K562 (cell line): ENCODE data around the gene ZBTB48. TPM values are rescaled to one million over a fixed set of nuclear protein-coding genes. Genes with fewer than 3 reads are reported as not detected.

Experiments used
- BCOR ChIP-seq: fragments of 450-650 bp; IDR thresholded peaks from 2 replicates; pipeline ENCODE4 v1.6.1; 2016
- CBX1 ChIP-seq: sonication (generic); IDR thresholded peaks from 2 replicates; pipeline ENCODE4 v1.6.1; 2016; ENCODE audit warnings: antibody characterized with exemption, low read depth, mild to moderate bottlenecking
- CBX3 ChIP-seq, 2 experiments: IDR thresholded peaks; 1 replicate in 1 of 2; 2 replicates in 1 of 2; pipeline ENCODE4 v1.6.1; 2012; ENCODE audit warnings: inconsistent platforms in 2 of 2, low read length in 2 of 2, borderline replicate concordance in 1 of 2, control low read depth in 1 of 2
- DIDO1 ChIP-seq: fragments of 450-650 bp; IDR thresholded peaks from 2 replicates; pipeline ENCODE4 v1.6.1; 2016; ENCODE audit warnings: low read depth, missing biosample characterization, missing genetic modification characterization
- EP400 ChIP-seq: fragments of 450-650 bp; IDR thresholded peaks from 2 replicates; pipeline ENCODE4 v1.6.1; 2017; ENCODE audit warnings: antibody characterized with exemption, mild to moderate bottlenecking, moderate library complexity
- KLF13 ChIP-seq: fragments of 450-650 bp; IDR thresholded peaks from 2 replicates; pipeline ENCODE4 v1.6.1; 2016; ENCODE audit warnings: missing genetic modification characterization, low read depth, mild to moderate bottlenecking, missing compliant biosample characterization, moderate library complexity, borderline replicate concordance
- MTA3 ChIP-seq: fragments of 450-650 bp; formaldehyde crosslinking; IDR thresholded peaks from 2 replicates; pipeline ENCODE4 v1.6.1; 2017; ENCODE audit warnings: mild to moderate bottlenecking, borderline replicate concordance
- MXD1 ChIP-seq: fragments of 250-450 bp; sonication (Bioruptor Pico); IDR thresholded peaks from 2 replicates; pipeline ENCODE4 v1.8.0; 2021; ENCODE audit warnings: borderline replicate concordance, mild to moderate bottlenecking, moderate library complexity; ENCODE audit not compliant: poor library complexity, severe bottlenecking
- NFIX ChIP-seq: fragments of 250-450 bp; sonication (Bioruptor Pico); IDR thresholded peaks from 2 replicates; pipeline ENCODE4 v1.4.0; 2020; ENCODE audit warnings: low read depth, mild to moderate bottlenecking, moderate library complexity
- POLR2H ChIP-seq: IDR thresholded peaks from 2 replicates; pipeline ENCODE4 v1.6.1; 2016; ENCODE audit warnings: missing genetic modification characterization, low read depth, mild to moderate bottlenecking, control low read depth, missing compliant biosample characterization, moderate library complexity
- RAD21 ChIP-seq, 2 experiments: fragments of 250-450 bp in 1 of 2; fragments of 450-650 bp in 1 of 2; sonication (Bioruptor Pico) in 1 of 2; formaldehyde crosslinking in 1 of 2; IDR thresholded peaks in 1 of 2; conservative IDR thresholded peaks in 1 of 2; 2 replicates each; pipeline versions ENCODE4 v1.4.0 to v1.8.0; 2020 to 2022; ENCODE audit warnings: mild to moderate bottlenecking in 2 of 2, moderate library complexity in 1 of 2
- SMARCB1 ChIP-seq: IDR thresholded peaks from 2 replicates; pipeline ENCODE4 v1.6.1; 2011; ENCODE audit warnings: improper control_type of control experiment, low read depth; ENCODE audit not compliant: insufficient read length
- ZC3H11A ChIP-seq: IDR thresholded peaks from 2 replicates; pipeline ENCODE4 v1.6.1; 2012; ENCODE audit warnings: low read depth, low read length, improper control_type of control experiment
- ZHX1 ChIP-seq: fragments of 150-350 bp; conservative IDR thresholded peaks from 2 replicates; pipeline ENCODE4 v1.6.1; 2014; ENCODE audit warnings: low read length
- ZMIZ1 ChIP-seq, 2 experiments: fragments of 150-350 bp in 1 of 2; IDR thresholded peaks; 2 replicates each; pipeline ENCODE4 v1.6.1; 2012 to 2016; ENCODE audit warnings: low read depth in 2 of 2, low read length in 2 of 2, mild to moderate bottlenecking in 1 of 2, moderate library complexity in 1 of 2
- ZNF239 ChIP-seq: fragments of 250-450 bp; sonication (Bioruptor Pico); IDR thresholded peaks from 2 replicates; pipeline ENCODE4 v1.4.0; 2020; ENCODE audit warnings: mild to moderate bottlenecking
- ZNF3 ChIP-seq: fragments of 250-450 bp; sonication (Bioruptor Pico); IDR thresholded peaks from 2 replicates; pipeline ENCODE4 v1.5.0; 2021; ENCODE audit warnings: mild to moderate bottlenecking, moderate library complexity
- ZNF512 ChIP-seq: IDR thresholded peaks from 2 replicates; pipeline ENCODE4 v1.6.1; 2016; ENCODE audit warnings: missing genetic modification characterization, missing compliant biosample characterization
- polyA plus RNA-seq, 8 experiments: library from polyadenylated mRNA; depleted of rRNA in 4 of 8; stranded (reverse) in 5 of 8; unstranded in 3 of 8; fragments of >200 nt; fragmentation: Nextera tagmentation in 2 of 8; fragmentation: Illumina TruSeq in 1 of 8; extraction: Ambion mirVana in 2 of 8; extraction: Trizol in 1 of 8; gene quantifications; 2 replicates each; pipeline versions ENCODE4 v1.2.1 to v1.2.3, GENCODE V29; 2011 to 2014; ENCODE audit warnings: inconsistent platforms in 1 of 8, missing spikeins in 1 of 8
- total RNA-seq, 7 experiments: library from RNA; depleted of rRNA in 6 of 7; stranded (reverse); fragments of >200 nt in 6 of 7; fragmentation: Illumina TruSeq in 2 of 7; extraction: Trizol in 2 of 7; gene quantifications; 2 replicates each; pipeline versions ENCODE4 v1.2.1 to v1.2.3, GENCODE V29; 2011 to 2021; ENCODE audit warnings: low replicate concordance in 1 of 7

ZBTB48 gene
- total and polyA plus RNA-seq, 9 of the 15 experiments (the other 6 are each of a cell fraction or from before 2014, with no cell fraction given): 1.9 to 66.9 (median 29.5) TPM

GRCh38 chr1:6554031-6554906 is 25.5 kb upstream of the ZBTB48 start, which contains the start of gene NOL9 (continued):
- peak; percentile 99 for TF ChIP-seq ZHX1
- TF ChIP-seq BCOR: 0 out of 2 replicates have a peak, but pooled peaks have one; percentile 28
- TF ChIP-seq ZNF3 (CRISPR knock-in tag): no peak
- peak; percentile 60 for TF ChIP-seq MXD1 (CRISPR knock-in tag)
- no peak for TF ChIP-seq NFIX
- TF ChIP-seq ZMIZ1 (IDR thresholded peaks at IDR 0.05; ENCODE audit: low read depth in 2 of 2, low read length in 2 of 2): peak in 1 of 2 experiments; percentile 51; a peak in 1 of 4 replicates
- peak; percentile 63 for TF ChIP-seq CBX1
- no peak for TF ChIP-seq ZC3H11A
- no peak for TF ChIP-seq ZNF512 (tag)
- TF ChIP-seq DIDO1: peak; percentile 74
- peak; percentile 93; the same call in 1 of the 2 replicates for TF ChIP-seq MTA3
- TF ChIP-seq CBX3 (IDR thresholded peaks at IDR 0.05; ENCODE audit: borderline replicate concordance in 1 of 2, low read length in 2 of 2): peak in 1 of 2 experiments; percentile 69; a peak in 2 of 3 replicates
- peak; percentile 90 for TF ChIP-seq EP400
- peak; percentile 70 to 76 for TF ChIP-seq RAD21 (CRISPR knock-in tag; conservative IDR thresholded peaks at IDR 0.05 in 1 of 2, IDR thresholded peaks at IDR 0.05 in 1 of 2)
- TF ChIP-seq KLF13: peak; percentile 44; the same call in 1 of the 2 replicates
- peak; percentile 27; the same call in 1 of the 2 replicates for TF ChIP-seq ZNF239 (CRISPR knock-in tag)
- no peak for TF ChIP-seq SMARCB1
- TF ChIP-seq POLR2H (tag): no peak
